GM19043 (cell line): ENCODE results near the gene ATRIP.
"Not testable (repeated sequence)": the region's sequence is repeated elsewhere in the genome, so short reads cannot be mapped to it uniquely, and the experiment has no call there.

Experiments
- ATAC-seq: cut with Tn5 transposase; IDR thresholded peaks from one replicate; pipeline ENCODE4 v1.9.1; 2021; ENCODE audit warnings: low read depth; ENCODE audit not compliant: unreplicated experiment

Gene ATRIP

GRCh38 chr3:48435223-48435595, 11.3 kb upstream of the ATRIP start:
- ATAC-seq = no peak

GRCh38 chr3:48435774-48436476, 10.6 kb upstream of the ATRIP start:
- no peak for ATAC-seq

- no peak for ATAC-seq
Measured at GRCh38 chr3:48436477-48436787, 10.1 kb upstream of the ATRIP start.

GRCh38 chr3:48436855-48437254, 9.7 kb upstream of the ATRIP start:
- no peak for ATAC-seq

- no peak for ATAC-seq
Measured at GRCh38 chr3:48437812-48438211, 8.7 kb upstream of the ATRIP start.

- peak; percentile 92 for ATAC-seq
Measured at GRCh38 chr3:48439820-48440589, 6.5 kb upstream of the ATRIP start, which contains the start of the genes CCDC51 and TMA7. Gene CCDC51 (minus strand): TSS chr3:48440119. CDS start chr3:48435128, 4,991 bp downstream. Gene TMA7 (plus strand): TSS chr3:48440257. CDS start chr3:48440297, 40 bp downstream.

- no peak for ATAC-seq
Measured at GRCh38 chr3:48440590-48440958, 6.0 kb upstream of the ATRIP start.

GRCh38 chr3:48441940-48442339, 4.6 kb upstream of the ATRIP start:
- ATAC-seq = no peak

- no peak for ATAC-seq
Measured at GRCh38 chr3:48445277-48445882, 1.2 kb upstream of the ATRIP start.

- ATAC-seq = no peak
Measured at GRCh38 chr3:48446043-48446424, 503 bp upstream of the ATRIP start.

GRCh38 chr3:48451270-48451669, 4.7 kb downstream of the ATRIP start:
- ATAC-seq = no peak

GRCh38 chr3:48456456-48456855, 9.9 kb downstream of the ATRIP start:
- no peak for ATAC-seq

GRCh38 chr3:48459331-48459730, 12.8 kb downstream of the ATRIP start:
- no peak for ATAC-seq

GRCh38 chr3:48459773-48460516, 13.4 kb downstream of the ATRIP start:
- ATAC-seq = no peak

GRCh38 chr3:48460517-48460902, 14.0 kb downstream of the ATRIP start:
- ATAC-seq = no peak

- ATAC-seq = not testable (repeated sequence)
Measured at GRCh38 chr3:48461767-48462166, 15.2 kb downstream of the ATRIP start.

GRCh38 chr3:48463703-48464102, 17.2 kb downstream of the ATRIP start:
- ATAC-seq = no peak

- ATAC-seq = no peak
Measured at GRCh38 chr3:48464713-48465221, 18.2 kb downstream of the ATRIP start.

GRCh38 chr3:48465237-48465530, 18.6 kb downstream of the ATRIP start:
- ATAC-seq = no peak

GRCh38 chr3:48465531-48466378, 19.2 kb downstream of the ATRIP start:
- peak; percentile 80 for ATAC-seq
